T-helper 1 cell treated with Interleukin-12 subunit alpha and Interleukin-12 subunit beta and Interleukin-4 antibody, amounts not matched to agents 30 ng/mL and 1 ng/mL, for 36 hours (primary cell): ENCODE results near the gene TTC27. TPM values are rescaled to one million over a fixed set of nuclear protein-coding genes. Genes with fewer than 3 reads are reported as not detected.
"Not testable (repeated sequence)": the region's sequence is repeated elsewhere in the genome, so short reads cannot be mapped to it uniquely, and the experiment has no call there.

Experiments used
- intact Hi-C: fragments of 100-400 bp; cut with micrococcal nuclease; formaldehyde crosslinking; loops from one replicate; pipeline ENCODE4 v1.15.1; 2024
- total RNA-seq: library from RNA; stranded (reverse); gene quantifications from 2 replicates; pipeline ENCODE4 v1.2.3, GENCODE V29; 2022

The TTC27 gene
- total RNA-seq, 1 donor from 2014 or later, result 28.7 TPM

GRCh38 chr2:32719430-32719829, 91.6 kb downstream of the TTC27 start:
- intact Hi-C loops, result no loop called here

GRCh38 chr2:32719933-32720716, 92.3 kb downstream of the TTC27 start:
- intact Hi-C loops, result no loop called here

GRCh38 chr2:32720771-32721170, 92.9 kb downstream of the TTC27 start:
- intact Hi-C loops, result no loop called here

- intact Hi-C loops, result no loop called here
Observed at GRCh38 chr2:32721376-32721775, 93.5 kb downstream of the TTC27 start.

DNA sequence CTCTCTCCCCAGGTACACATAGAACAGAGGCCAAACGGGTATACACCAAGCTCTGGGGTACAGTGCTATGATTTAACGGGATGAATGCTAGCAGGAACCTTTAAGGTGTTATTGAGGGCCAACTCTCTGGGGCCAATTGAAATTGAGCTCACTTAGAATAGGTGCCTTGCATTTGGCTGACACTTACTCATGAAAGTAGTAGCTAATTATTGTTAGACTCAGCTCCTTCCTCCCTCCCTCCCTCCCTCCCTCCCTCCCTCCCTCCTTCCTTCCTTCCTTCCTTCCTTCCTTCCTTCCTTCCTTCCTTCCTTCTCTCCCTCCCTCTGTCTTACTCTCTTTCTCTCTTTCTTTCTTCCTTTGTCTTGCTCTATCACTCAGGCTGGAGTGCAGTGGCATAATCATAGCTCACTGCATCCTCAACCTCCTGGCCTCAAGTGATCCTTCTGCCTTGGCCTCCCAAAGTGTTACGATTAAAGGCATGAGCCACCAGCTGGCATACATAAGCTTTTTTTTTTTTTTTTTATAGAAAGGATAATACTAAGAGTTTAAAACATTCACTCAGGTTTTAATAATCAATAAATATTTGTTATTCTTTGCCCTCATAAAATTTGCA, 95.7 kb downstream of the TTC27 start:
- intact Hi-C loops, result no loop called here

DNA sequence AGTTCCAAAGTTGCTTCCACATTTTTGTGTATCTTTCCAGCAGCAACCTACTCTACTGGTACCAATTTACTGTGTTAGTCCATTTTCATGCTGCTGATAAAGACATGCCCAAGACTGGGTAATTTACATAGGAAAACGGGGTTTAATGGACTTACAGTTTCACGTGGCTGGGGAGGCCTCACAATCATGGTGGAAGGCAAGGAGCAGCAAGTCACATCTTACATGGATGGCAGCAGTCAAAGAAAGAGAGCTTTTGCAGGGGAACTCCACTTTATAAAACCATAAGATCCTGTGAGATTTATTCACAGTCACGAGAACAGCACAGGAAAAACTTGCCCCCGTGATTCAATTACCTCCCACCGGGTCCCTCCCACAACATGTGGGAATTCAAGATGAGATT, 98.8 kb downstream of the TTC27 start:
- intact Hi-C loops, result not testable (repeated sequence)

GRCh38 chr2:32727157-32727556, 99.3 kb downstream of the TTC27 start:
- intact Hi-C loops, result no loop called here

DNA sequence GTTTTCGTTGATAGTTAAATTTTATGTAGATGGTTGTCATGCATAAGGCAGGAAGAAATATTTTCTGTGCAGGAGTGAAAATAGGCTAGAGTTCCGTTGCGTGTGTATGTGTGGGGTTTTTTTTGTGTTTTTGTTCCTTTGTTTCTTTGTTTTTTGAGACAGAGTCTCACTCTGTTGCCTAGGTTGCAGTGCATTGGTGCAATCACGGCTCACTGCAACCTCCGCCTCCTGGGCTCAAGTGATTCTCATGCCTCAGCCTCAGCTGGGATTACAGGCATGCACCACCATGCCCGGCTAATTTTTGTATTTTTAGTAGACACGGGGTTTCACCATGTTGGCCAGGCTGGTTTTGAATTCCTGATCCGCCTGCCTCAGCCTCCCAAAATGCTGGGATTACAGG, 103.1 kb downstream of the TTC27 start:
- intact Hi-C loops, result not testable (repeated sequence)

- intact Hi-C loops, result no loop called here
Observed at GRCh38 chr2:32732120-32732519, 104.3 kb downstream of the TTC27 start.

GRCh38 chr2:32732912-32733472, 105.1 kb downstream of the TTC27 start:
- intact Hi-C loops, result no loop called here

DNA sequence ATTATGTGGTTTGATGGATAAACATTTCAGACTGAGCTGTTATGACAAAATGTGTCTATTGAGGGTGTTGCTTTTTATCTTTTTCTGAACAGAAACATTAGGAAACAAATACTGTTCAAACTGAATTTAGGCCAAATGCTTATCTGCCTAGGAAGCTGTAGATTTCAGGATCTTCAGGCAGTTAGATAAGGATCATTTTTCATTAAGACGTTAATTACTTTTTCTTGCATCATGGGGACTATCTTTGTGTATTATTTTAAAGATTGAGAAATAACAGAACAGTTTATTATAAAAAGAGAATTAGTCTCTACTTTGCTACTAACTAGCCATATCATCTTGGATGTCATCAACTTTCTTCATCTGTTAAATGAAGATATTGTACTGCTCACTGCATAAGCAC, 107.5 kb downstream of the TTC27 start:
- intact Hi-C loops, result no loop called here

GRCh38 chr2:32738939-32739338, 111.1 kb downstream of the TTC27 start:
- intact Hi-C loops, result no loop called here

- intact Hi-C loops, result no loop called here
Observed at GRCh38 chr2:32739664-32740063, 111.8 kb downstream of the TTC27 start.

GRCh38 chr2:32741575-32741974, 113.7 kb downstream of the TTC27 start:
- intact Hi-C loops, result no loop called here

DNA sequence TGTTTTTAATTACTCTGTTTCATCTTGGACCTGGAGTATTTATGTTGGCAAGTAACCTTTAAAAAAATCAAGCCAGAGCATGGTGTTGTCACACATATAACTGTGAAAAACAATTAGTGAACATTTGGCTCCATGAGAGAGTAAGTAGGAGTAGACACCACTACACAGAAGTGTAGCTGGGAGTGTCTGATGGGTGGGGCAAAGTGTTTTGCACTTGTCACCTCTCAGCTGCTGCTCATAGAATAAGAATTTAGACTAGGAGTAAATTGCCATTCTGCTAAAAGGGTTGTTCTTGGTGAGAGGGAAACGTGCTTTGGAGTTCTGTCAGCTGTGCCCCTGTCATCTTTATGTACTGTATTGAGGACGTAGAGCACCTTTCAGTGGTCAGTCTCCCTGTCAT, 114.5 kb downstream of the TTC27 start:
- intact Hi-C loops, result no loop called here

DNA sequence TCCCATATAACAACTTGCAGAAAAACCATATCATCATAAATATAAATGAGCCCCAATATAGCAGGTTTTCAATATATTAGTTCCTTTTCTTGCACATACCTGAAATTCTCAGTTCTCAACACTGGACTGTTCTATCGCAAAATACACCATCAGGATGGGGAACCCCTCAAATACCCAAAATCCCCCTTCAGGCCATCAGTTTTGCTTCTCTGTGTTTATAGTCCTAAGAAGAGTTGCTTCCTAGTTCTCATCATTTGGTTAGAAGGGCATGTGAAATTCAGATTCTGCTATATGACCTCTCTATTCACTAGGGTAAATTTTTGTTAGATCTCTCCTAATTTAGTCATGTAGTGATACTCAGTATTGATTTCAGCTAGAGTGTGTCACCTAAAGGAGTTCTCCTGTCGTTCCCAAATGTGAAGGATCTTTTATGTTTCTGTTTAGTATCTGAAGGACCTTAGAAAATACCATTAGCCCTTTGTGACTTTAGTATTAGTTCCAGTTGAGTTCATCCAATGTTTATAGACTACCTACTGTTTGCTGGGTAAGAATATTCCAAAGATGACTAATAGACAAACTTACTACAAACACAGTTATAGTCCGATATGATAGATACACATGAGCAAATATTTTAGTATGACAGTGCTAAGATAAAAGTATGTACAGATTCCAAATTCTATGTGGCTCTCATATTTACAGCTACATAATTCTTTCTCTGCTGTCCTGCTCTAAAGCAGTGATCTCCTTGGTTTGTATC, 115.8 kb downstream of the TTC27 start:
- intact Hi-C loops, result no loop called here

- intact Hi-C loops, result no loop called here
Observed at GRCh38 chr2:32745191-32745590, 117.3 kb downstream of the TTC27 start.

- intact Hi-C loops, result no loop called here
Observed at GRCh38 chr2:32745675-32746074, 117.8 kb downstream of the TTC27 start.

DNA sequence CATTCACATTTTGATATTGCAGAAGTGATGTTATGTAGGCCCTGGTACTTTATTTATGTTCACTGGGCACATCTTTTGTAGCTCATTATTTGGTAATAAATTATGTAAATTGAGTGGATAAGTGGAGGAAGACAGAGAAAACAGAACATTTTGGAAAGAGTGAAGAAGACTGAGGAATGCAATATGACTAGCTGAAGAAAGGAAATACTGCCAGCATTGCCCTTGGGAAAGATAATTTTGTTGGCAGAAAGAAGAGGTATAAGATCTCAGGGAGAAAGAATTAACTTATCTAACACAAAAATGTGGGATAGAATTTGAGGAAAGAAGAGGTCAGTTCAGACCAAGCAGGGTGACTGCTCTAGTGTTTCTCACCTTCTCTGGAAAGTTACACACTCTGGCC, 118.8 kb downstream of the TTC27 start:
- intact Hi-C loops, result no loop called here

DNA sequence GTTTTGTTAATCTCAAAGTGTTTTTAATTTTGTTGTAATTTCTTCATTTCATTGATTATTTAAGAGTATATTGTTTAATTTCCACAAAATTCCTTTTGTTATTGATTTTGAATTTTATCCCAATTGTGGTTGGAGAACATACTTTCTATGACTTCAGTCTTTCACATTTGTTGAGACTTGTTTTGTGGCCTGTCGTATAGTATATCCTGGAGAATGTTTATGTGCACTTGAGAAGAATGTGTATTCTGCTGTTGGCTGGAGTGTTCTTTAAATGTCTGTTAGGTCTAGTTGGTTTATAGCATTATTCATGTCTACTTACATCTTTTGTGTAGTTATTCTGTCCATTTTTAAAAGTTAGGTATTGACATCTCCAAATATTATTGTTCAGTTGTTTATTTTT, 120.3 kb downstream of the TTC27 start:
- intact Hi-C loops, result no loop called here

DNA sequence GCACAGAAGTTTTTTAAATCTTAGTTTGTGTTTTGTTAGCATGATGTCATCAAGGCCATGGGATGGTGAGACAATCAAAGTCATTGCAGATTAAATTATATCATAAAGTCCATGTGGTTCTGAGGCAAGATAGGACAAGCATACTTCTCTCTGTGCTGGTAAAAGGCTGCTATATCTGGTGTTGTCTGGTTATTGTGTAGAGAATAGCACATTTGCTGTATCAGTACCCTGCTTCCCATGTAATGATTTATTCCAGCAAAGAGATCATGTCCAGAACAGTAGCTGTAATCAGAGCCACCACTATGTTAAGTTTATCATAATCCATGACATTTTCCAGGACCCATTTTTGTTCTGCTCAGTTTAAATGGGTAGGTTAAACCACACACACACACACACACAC, 123.0 kb downstream of the TTC27 start:
- intact Hi-C loops, result no loop called here

DNA sequence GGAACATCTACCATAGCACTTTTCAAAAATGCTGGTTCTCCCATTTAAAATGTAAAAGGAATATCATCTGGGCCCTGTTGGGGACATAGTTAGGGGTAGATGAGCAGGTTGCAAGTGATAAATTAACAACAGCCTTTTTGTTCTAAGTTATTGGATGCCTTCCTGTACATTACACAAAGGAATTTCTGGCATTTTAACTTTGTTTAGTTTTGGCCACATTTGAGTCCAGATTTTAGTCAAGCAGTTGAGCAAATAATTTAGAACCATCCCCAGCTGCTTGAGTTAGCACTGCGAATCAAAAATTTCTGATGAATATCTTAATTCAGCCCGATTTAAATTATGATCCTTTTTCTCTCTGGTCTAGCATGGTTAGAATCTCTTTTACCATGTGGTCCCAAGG, 124.4 kb downstream of the TTC27 start:
- intact Hi-C loops, result no loop called here
